Measurements from ENCODE around the gene FAM181A.

FAM181A gene

DNA sequence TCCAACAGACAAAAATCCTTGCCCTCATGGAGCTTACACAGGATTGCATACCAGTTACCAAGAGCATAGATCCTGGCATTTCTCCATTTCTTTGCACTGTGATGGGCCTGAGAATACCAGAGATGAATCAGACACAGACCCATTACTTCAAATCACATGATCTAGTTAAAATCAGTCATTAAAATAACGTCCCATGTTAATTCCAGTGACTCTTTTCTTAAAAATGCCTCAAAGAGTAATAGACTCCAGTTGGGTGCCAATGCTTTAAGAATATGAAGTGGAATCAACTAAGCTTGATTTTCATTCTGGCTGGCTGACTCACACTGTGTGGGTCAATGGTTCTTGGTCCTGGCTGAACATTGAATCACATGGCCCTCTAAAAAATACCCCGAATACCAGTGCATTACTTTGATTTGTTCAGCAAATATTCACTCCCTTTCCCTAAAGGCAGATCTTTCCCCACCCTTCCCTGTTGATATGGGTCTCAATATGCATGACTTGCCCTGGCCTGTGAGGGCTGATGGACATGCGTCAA, 38.2 kb downstream of the FAM181A start:
- DNase-seq: no peak

DNA sequence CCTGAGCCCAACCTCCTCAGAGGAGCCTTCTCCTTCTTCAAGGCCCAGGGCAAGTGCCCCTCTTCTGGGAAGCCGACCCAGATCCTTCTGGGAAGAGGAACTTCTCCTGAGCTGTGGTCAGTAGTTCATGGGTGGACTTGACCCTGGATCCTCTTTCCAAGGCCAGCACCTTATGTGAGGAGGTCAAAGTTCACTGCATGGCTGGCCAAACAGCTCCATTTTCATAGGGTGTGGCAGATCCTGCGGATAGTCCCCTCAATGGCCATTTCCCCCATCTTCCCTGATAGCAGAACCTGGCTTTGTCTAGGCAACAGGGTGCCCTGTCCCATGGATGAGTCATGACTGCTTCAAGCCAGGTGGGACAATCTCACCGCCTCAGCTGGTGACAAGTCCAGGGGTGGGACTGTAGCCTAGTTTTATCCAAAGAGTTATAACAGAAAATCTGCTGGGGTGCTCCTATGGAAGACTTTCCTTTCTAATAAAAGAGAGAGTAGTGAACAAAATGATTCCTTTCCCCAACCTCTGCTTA, 38.9 kb downstream of the FAM181A start:
- no peak for DNase-seq

DNA sequence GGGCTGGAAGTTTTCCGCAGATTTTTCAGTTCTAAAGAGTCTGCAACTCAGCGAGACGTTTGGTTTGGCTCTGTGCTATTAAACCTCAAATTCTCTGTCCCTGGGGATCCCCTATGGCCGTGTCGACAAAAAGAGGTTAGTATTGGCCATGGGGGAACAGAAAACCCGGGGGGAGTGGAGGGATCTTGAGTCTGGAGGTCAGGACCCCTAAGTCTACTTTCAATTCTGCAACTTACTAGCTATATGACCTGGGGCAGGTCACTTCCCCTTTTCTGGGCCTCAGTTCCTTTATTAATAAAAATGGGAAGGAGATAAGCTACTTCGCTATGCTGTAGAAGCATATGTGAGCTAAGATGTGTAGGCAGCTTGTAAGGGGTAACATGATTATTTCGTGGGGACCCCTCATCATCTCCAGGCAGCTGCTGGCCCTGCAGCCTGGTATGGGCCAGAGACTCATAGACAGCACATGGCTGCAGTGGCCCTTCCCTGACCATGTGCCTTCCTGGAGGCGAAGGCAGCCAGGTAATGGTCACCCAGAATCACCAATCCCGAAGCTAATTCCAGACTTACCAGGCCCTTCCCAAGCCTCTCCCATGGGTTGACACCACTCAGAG, 40.6 kb downstream of the FAM181A start:
- no peak for DNase-seq

DNA sequence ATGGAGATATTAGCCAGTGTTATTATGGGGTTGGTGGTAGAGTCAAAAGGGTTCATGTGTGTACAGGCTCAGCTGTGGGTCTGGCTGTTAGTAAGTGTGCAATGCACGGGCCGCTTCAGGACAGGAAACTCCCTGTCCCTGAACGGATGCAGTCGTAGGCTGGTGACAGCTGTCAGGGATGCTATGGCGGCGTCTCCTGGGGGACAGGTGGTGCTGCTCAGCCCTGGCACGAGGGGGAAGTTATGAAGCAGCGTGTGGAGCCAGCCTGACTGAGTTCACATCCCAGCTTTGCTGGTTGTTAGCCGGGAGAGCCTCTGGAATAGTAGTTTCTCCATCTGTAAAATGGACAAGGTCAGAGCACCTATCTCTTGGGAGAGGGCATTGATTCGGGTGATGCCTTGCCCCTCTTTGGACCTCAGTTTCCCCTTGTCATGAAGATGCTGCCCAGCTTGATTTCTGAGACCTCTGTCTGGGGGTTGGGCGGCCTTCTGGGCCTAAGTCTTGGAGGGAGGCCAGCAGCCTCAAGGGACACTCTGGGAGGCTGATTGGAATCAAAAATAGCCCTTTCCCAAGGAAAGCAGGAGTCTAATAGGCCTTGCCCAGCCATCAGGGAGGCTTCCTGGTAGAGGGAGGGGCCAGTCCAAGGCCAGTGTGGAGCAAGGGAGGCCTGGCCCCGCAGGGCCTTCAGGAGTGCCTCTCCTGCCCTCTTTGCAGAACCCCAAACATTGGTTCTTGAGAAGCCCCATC, 42.1 kb downstream of the FAM181A start:
- no peak for DNase-seq

DNA sequence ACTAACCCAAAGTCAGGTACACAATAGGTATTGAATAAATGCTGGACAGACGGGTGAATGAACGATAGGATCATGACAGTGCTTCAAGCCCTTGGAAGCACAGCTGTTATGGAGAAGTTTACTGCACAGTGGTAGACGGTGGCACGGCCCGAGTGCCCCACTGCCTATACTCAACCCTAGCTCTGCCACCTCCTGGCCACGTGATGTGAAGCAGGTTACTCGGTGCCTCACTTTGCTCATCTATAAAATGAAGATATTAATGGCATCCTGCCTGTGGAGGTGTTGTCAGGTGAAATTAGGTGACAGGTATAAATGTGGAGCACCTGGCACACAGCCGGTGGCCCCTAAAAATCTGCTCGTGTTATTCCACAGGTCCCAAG, 43.4 kb downstream of the FAM181A start:
- no peak for DNase-seq

DNA sequence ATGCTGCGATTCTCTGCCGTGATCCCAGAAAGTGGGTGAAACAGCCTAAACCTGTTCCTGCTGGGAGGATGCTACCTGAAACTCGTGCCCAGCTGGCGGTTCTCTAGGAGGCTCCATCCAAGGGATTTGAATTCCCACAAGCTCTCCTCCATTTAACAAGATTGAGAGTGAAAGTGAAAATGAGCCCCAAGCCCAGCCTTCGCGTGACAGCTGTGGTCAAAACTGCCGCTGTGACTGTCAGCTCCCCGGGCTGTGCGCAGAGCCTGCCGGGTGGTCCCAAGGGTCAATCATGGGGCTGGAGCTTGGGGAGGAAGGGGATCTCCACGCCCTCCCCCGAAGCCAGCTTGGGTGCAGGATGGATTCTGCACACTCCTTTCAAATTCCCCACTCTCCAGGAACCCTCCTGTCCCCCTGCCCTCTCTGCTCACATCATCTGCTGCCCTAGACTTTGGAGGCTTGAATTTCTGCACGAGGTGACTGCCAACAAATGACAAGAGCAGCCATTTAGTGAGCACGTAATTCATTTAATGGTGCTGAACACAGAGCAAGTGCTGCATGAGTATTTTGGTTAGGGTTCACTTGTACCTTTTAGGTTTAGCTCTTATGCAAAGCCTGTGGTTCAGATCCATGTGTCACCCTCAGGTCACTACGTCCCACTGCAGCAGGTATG, 44.0 kb downstream of the FAM181A start:
- DNase-seq: no peak

DNA sequence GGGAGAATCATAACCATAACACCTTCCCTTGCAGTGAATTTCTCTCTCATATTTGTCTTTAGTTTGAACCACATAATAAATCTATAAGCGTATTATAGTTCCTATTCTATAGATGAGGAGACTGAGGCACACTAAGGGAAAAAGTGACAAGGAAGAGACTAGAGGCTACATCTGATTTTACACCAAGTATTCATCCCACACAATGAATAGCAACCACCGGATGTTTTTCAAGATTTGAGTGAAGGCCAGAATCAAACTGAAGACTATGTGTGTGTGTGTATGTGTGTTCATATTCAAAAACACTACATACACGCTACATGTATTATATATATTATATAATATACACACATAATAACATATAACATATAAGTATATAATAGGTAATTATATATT, 44.5 kb downstream of the FAM181A start:
- DNase-seq: no peak

DNA sequence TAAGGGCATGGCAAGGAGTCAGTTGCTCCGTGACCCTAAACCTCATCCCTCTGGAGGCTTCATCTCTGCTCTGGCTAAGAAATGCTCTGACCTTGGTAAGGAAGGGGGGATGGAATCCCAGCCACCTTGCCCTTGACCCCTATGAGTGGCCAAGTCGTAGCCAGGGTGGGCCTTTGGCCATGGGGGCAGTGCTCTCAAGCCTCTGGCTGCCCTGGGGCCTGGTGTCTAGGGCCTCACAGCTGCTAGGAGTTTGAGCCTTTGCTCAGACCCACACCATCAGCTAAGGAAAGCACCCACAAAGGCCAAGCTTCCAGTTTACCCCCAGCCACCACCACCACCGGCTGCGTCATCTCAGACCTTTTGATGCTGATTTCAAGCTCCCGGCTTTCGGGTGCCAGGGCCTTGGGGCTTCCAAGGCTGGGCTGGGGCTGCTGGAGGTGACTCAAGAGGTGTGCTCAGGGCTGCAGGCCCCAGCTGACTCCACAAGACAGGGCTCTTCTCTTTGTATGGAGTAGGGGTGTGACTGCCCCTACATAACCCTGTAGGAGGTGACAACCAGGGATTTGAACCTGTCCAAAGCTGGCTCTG, 45.6 kb downstream of the FAM181A start:
- no peak for DNase-seq

DNA sequence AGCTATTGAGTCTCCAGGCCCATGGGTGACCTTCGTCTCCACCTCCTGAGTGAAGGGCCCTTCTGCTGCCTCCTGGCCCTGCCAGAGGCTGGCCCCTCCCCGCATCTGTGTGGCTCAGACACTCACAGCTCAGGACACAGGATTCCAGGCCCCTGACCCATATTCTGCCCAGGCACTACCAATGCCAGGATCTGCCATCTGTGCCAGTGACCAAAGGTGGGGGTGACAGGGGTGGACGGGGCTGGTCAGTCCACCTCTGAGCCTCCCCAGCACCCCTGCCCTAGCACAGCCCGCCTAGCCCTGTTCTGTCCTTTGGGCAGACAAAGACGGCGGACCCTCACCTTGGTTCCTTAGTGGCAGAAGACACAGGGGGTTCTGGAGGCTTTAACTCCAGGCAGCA, 46.5 kb downstream of the FAM181A start:
- DNase-seq: no peak

DNA sequence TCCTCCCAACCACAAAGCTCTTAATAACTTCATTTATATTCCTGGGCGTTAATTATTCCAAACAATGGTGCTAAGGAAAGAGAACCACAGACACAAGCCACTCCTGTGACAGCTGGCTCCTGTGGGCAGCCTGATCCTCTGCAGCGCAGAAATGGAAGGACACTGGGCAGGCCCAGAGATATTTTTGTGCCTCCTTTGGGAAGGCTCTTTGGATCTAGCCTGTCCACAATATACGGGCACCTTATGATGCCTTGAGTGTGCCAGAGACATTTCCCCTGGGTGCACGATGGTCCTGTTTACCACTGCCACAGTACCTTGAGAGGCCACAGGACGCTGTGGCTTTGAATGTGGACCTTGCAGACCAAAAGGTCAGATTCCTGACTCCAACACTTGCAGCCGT, 47.2 kb downstream of the FAM181A start:
- no peak for DNase-seq

DNA sequence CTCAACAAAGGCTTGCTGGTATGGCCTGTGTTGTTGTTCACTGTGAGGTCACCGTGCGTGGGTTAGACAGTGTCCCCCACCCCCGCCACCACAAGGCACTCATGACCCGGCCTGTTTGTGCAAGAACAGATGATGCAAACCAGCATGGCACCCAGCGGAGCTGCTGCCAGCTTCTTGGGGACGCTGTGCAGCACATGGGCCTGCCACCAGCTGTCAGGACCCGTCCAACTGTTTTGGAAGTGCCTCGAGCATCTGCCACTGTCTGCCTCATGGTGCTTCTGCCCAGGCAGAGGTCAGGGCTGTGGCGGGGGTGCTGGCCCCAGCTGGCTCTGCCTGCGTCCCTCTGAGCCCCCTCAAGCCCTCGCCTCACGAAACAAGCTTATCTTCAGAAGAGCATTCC, 47.7 kb downstream of the FAM181A start:
- DNase-seq: no peak

DNA sequence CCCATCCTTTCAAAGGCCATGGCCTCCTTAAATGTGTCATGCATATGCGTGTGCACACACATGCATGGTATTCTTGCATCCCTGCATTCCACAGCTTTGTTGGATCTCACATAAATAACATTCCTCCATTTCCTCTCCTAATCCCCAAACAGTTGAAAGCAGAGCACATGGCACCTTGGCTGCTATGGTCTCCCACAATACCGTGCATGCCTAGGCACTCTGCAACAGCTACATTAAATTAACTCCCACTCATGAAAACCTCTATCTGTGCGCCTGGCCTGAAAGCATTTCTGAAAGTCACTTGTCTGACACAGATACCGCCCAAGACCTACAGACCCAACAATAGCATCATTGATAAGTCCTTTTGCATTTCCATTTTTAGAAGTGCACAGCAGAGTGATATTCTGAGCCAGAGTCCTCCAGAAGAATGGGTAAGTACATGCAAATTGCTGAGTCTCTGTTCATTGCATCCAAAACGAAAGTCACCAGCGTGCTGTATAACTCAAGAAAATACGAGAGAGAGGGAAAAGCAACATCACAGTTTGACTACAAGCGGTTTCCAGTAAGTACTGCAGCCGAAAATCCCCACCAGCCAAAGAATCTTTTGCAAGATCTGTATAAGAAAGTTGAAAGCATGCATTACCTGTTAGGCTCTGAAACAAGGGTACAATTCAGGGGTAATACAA, 48.8 kb downstream of the FAM181A start:
- DNase-seq: peak in 1 of 2 donors; percentile 28

DNA sequence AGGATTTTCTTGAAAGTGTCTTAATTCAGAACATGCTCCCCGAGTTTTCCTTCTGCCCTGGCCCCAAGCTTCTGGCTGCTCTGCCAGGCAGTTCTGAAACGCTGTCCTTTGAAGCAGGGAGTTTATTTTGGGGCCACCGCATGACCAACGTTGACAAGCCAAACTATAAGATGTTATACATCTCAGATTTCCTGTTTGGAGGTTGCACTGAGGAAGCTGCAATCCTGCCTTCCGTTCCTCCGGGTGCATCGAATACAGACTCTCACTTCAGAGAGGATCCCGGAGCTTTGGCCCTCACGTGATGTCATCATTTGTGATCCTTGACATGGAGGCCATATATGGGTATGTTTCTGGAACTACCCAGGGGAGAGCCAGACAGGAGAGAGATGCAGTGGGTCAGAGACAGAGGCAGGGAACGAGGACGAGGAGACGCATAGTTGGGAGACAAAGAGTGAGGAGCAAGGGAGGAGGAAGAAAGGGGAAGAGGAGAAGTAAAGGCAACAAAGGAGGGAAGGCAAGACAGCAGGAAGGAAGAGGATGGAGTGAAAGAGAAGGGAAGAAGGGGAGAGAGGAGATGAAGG, 49.4 kb downstream of the FAM181A start, which contains the start of gene ASB2:
Gene ASB2, minus strand, starts transcription at position 94 of the 581 bp plus-strand sequence. CDS start 12,031 bp downstream, outside the sequence.
- DNase-seq: no peak

DNA sequence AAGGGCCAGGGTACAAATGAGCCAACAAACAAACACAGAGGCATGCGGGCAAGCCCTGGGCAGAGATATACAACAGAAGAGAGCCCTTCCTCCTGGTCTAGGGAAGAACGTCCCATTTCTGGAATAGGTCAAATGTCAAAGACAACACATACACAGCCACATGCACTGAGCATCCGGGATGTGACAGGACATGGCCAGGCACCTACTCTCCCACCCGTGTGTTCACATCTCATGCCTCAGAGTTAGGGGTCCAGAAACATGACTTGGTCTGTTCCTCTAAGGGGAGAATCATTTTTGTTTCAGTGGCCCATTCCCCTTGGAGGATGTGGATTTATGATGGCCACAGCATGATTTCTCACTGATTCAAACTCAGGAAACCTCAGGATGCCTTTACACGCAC, 50.0 kb downstream of the FAM181A start:
- no peak for DNase-seq

DNA sequence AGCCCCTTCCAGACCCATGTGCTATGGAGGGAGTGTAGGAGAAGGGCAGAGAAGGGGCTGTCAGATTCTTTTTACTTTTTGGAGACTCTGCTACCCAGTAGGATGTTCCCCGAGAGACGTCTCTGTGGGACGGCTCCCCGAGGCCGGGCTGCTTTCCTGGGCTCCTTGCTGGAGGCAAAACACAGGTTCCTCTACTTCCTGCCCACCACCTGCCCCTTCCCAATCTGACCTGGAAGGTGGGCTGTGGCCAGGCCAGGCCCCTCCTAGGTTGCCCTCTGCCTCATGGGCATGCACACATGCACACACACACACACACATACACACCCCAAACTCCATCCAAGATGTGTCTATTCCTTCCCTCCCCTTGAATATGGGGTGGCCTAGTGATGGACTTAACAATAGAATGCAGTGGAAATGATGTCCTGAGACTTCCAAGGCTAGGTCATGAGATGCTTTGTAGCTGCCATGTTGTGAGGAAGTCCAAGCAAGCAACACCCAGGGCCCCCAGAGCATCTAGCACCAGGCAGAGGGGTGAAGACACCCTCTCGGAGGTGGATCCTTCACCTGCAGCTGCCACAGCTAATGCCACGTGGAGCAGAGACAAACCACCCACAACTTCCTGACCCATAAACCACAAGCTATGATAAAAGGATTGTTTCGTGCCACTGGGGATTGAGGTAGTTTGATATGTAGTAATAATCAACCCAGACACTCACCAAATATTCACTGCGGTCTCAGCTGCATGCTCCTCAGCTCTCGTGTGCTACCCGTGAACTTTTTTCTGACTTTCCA, 50.8 kb downstream of the FAM181A start:
- no peak for DNase-seq

DNA sequence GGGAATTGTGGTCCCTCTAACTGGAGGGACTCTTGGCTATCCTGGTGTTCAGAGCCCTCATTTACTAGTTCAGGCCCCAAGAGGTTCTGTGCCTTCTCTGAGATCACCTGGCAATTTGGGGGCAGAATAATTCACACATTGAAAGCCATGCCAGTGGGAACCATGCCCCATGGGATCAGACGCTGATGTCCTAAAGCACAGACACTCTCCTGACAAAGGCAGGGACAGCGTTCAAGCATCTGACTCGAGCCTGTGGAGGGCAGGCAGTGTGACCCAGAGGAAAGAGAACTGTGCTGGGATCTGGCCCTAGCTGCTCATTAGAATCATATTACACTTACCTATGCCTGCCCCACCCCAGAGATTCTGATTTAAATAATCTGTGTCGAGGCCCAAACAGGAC, 51.6 kb downstream of the FAM181A start:
- no peak for DNase-seq
